Colonic mucosa (tissue), 4 donors: ENCODE measurements around the gene SLC7A14. TPM values are rescaled to one million over a fixed set of nuclear protein-coding genes. Genes with fewer than 3 reads are reported as not detected.

Experiments used
- DNase-seq: peaks from one replicate; pipeline ENCODE4 v3.0.0-alpha.2; 2020
- H3K27ac ChIP-seq: fragments of 200-600 bp; one replicate; pipeline ENCODE4 v1.8.0; 2021
- H3K27me3 ChIP-seq: fragments of 200-600 bp; one replicate; pipeline ENCODE4 v1.8.0; 2021
- H3K36me3 ChIP-seq: fragments of 200-600 bp; one replicate; pipeline ENCODE4 v1.8.0; 2021
- H3K4me1 ChIP-seq: fragments of 200-600 bp; one replicate; pipeline ENCODE4 v1.8.0; 2021; ENCODE audit warnings: mild to moderate bottlenecking
- H3K4me3 ChIP-seq: fragments of 200-600 bp; one replicate; pipeline ENCODE4 v1.8.0; 2021
- H3K9ac ChIP-seq, 2 donors: one replicate each; pipeline ENCODE4 v1.7.0; 2013; ENCODE audit warnings: control low read depth in 2 of 2, low read depth in 2 of 2, low read length in 2 of 2
- H3K9me3 ChIP-seq: fragments of 200-600 bp; one replicate; pipeline ENCODE4 v1.8.0; 2021
- CTCF ChIP-seq: fragments of 200-600 bp; IDR thresholded peaks from one replicate; pipeline ENCODE4 v1.8.0; 2022; ENCODE audit warnings: antibody characterized with exemption, mild to moderate bottlenecking
- intact Hi-C: fragments of 100-400 bp; cut with DNase I; formaldehyde crosslinking; loops from one replicate; pipeline ENCODE4 v1.14.1; 2022
- total RNA-seq, 2 donors: library from RNA; stranded (reverse); fragmentation: NEBNext Ultra II Directional in 1 of 2; extraction: Animal tissue kit (Norgen Biotek cat#: 25700) in 1 of 2; gene quantifications; one replicate each; pipeline ENCODE4 v1.2.1, GENCODE V29; 2021
- donor health status: healthy.
- donor health status: DM: no; HTN: no; CAD: no.
- donor health status: DM: no; HTN: no; CAD: no.

SLC7A14 gene
- total RNA-seq, 2 donors from 2014 or later: 0.05 to 0.56 TPM

DNA sequence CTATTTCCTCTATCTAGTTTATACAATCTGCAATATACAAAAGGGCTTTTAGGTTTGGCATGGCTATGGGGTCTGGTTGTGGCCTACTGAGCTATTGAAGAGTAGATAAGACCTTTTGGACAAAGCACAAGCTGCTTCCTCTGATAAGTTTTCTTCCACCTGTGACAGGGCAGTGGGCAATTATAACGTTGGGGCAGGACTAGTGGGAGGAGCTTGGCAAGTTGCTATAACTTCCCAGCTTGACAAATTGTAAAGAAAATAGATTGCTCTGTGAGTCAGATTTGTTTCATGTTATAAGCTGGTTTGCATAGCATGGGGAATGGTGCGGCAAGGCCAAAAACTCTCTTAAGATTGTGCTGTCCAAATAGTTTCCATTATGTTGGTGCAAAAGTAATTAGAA lies 64.9 kb downstream of the SLC7A14 start:
- no peaks in the 10 kb centered on the region for H3K27me3 ChIP-seq
- intact Hi-C loops: no loop called here
- no peak overlapping the region for H3K4me3 ChIP-seq
- no peak overlapping the region for H3K27ac ChIP-seq
- no peak overlapping the region for H3K9ac ChIP-seq
- no peak for TF ChIP-seq CTCF
- H3K4me1 ChIP-seq: no peaks in the 10 kb centered on the region
- H3K36me3 ChIP-seq: no peaks in the 10 kb centered on the region
- no peaks in the 10 kb centered on the region for H3K9me3 ChIP-seq
- DNase-seq: no peak

DNA sequence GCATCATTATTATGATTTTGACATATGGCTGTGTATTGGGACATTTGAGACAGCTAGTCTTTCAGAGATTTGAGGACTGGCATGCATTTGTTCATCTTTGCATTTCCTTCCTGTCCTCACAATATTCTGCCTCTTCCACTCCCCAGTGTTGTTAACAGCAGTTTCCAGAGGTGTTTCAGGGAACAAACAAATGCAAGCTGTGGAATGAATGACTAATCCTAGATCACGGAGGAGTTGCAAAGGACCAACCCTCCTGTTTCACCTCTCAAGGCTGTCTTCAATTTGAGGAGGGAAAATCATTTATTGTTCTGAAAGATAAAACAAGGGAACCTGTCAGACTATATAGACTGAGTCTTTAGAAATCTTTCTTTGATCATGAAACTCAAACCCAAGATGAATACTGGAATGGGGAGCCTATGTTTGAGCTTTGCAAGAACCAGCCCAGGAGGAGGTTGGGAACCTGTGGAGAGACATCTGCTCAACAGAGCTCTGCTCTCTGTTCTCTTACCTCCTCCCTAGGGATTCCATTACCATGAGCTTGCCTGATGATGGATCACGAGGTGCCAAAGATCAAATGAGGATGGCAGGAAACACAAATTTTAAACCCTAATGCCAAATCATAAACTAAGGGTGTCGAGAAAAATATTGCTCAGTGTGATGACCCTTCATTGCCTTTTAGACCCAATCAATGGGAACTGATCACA lies 68.5 kb downstream of the SLC7A14 start:
- H3K9ac ChIP-seq: no peak overlapping the region
- no peaks in the 10 kb centered on the region for H3K27me3 ChIP-seq
- H3K4me1 ChIP-seq: no peaks in the 10 kb centered on the region
- no peak overlapping the region for H3K27ac ChIP-seq
- DNase-seq: no peak
- no peaks in the 10 kb centered on the region for H3K36me3 ChIP-seq
- H3K9me3 ChIP-seq: no peaks in the 10 kb centered on the region
- TF ChIP-seq CTCF: no peak
- intact Hi-C loops: no loop called here
- no peak overlapping the region for H3K4me3 ChIP-seq

GRCh38 chr3:170513642-170514041 lies 72.2 kb downstream of the SLC7A14 start:
- intact Hi-C loops: no loop called here
- no peaks in the 10 kb centered on the region for H3K27me3 ChIP-seq
- H3K27ac ChIP-seq: no peak overlapping the region
- H3K4me1 ChIP-seq: no peaks in the 10 kb centered on the region
- H3K36me3 ChIP-seq: no peaks in the 10 kb centered on the region
- no peaks in the 10 kb centered on the region for H3K9me3 ChIP-seq
- DNase-seq: no peak
- H3K4me3 ChIP-seq: no peak overlapping the region
- TF ChIP-seq CTCF: no peak
- H3K9ac ChIP-seq: no peak overlapping the region

GRCh38 chr3:170511371-170511770 lies 74.5 kb downstream of the SLC7A14 start:
- Histone ChIP-seq H3K27me3 (no peaks in the 10 kb centered on the region), H3K9ac (no peak overlapping the region), H3K4me3 (no peak overlapping the region), H3K36me3 (no peaks in the 10 kb centered on the region), H3K27ac (no peak overlapping the region), H3K4me1 (no peaks in the 10 kb centered on the region), H3K9me3 (no peaks in the 10 kb centered on the region)
- DNase-seq: no peak
- no peak for TF ChIP-seq CTCF
- intact Hi-C loops: no loop called here

DNA sequence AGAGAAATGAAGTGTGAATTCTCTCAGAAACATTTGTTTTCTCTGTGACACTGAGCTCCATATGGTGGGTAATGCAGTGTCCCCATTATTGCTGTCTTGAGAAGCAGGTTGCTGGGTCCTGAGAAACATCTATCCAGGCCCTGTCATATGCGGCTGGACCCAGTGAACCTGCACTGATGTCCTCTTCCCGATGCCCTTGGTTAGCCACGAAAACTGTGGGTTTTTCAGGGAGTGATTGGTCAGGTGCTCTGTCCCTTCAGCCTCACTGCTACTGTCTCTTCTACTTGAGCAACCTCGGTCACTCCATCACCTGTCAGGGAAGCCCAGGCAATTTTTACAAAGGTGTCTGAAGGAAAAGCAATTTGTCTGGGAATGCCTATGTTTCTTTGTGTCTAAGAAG lies 77.0 kb downstream of the SLC7A14 start:
- intact Hi-C loops: no loop called here
- Histone ChIP-seq H3K4me3 (no peak overlapping the region), H3K36me3 (no peaks in the 10 kb centered on the region), H3K9ac (no peak overlapping the region), H3K4me1 (no peaks in the 10 kb centered on the region), H3K27me3 (no peaks in the 10 kb centered on the region), H3K9me3 (no peaks in the 10 kb centered on the region), H3K27ac (no peak overlapping the region)
- no peak for DNase-seq
- TF ChIP-seq CTCF: no peak
